ENCODE measurements around the gene FOSB. TPM values are rescaled to one million over a fixed set of nuclear protein-coding genes. Genes with fewer than 3 reads are reported as not detected.

The FOSB gene
- total and polyA plus RNA-seq, 7 donors = 0.32 to 9.4 (median 1.5) TPM

DNA sequence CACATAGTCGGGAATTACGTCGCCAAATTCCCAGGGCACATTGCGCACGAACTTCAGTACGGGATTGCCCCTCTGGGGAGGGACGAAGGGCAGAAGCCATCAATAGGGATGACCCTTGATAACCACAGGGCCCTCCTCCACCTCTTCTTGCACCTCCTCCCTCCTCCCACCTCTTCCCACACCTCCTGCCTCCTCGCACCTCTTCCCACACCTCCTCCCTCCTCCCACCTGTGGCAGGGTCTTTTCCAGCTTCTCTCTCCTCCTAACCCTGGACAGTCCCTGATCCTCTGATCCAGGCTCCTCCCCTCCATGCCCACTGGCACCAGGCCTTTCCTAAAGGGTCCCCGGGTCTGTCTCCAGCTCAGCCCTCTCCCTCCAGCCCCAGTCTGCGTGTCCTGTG is 47.4 kb upstream of the FOSB start:
- Histone ChIP-seq H3K27me3 (ENCODE audit: insufficient read depth in 3 of 3, low read length in 2 of 3) (no peaks in the 10 kb centered on the region), H3K4me1 (peaks cover 20% of the 10 kb centered on the region), H3K27ac (no peak overlapping the region), H3K36me3 (ENCODE audit: insufficient read depth in 1 of 2, low read depth in 1 of 2) (peaks cover 6 to 56% of the 10 kb centered on the region in 2 donors), H3K4me3 (no peak overlapping the region), H3K9me3 (no peaks in the 10 kb centered on the region)
- DNase-seq (no peak), ATAC-seq (no peak)
- intact Hi-C loops (cut with DNase I) = no loop called here
- WGBS, 3 donors = 76 to 82% (median 80%) methylated on average over 10 of the region's 10 CpGs
- no peak for TF ChIP-seq CTCF (IDR thresholded peaks at IDR 0.05)

GRCh38 chr19:45420871-45421270 is 46.9 kb upstream of the FOSB start:
- DNase-seq (no peak), ATAC-seq (no peak)
- Histone ChIP-seq H3K4me3 (no peak overlapping the region), H3K9me3 (no peaks in the 10 kb centered on the region), H3K36me3 (ENCODE audit: insufficient read depth in 1 of 2, low read depth in 1 of 2) (peaks cover 6 to 52% of the 10 kb centered on the region in 2 donors), H3K4me1 (peaks cover 20% of the 10 kb centered on the region), H3K27me3 (ENCODE audit: insufficient read depth in 3 of 3, low read length in 2 of 3) (no peaks in the 10 kb centered on the region), H3K27ac (no peak overlapping the region)
- intact Hi-C loops (cut with DNase I) = no loop called here
- WGBS, 3 donors = 81 to 89% (median 88%) methylated on average over 6 of the region's 6 CpGs
- TF ChIP-seq CTCF (IDR thresholded peaks at IDR 0.05) = no peak

GRCh38 chr19:45421947-45422498 is 45.8 kb upstream of the FOSB start:
- no peak for TF ChIP-seq CTCF (IDR thresholded peaks at IDR 0.05)
- intact Hi-C loops (cut with DNase I) = no loop called here
- Histone ChIP-seq H3K27ac (no peak overlapping the region), H3K27me3 (ENCODE audit: insufficient read depth in 3 of 3, low read length in 2 of 3) (no peaks in the 10 kb centered on the region), H3K36me3 (ENCODE audit: insufficient read depth in 1 of 2, low read depth in 1 of 2) (peaks cover 5 to 42% of the 10 kb centered on the region in 2 donors), H3K4me3 (no peak overlapping the region), H3K9me3 (no peaks in the 10 kb centered on the region), H3K4me1 (peaks cover 20% of the 10 kb centered on the region)
- DNase-seq (no peak), ATAC-seq (no peak)
- 80 to 84% (median 82%) methylated on average over 6 of the region's 6 CpGs for WGBS, 3 donors

GRCh38 chr19:45423033-45423588 is 44.7 kb upstream of the FOSB start:
- H3K4me1 ChIP-seq = peaks cover 20% of the 10 kb centered on the region
- intact Hi-C loops (cut with DNase I) = no loop called here
- peak overlapping the region; percentile 94 for H3K27ac ChIP-seq

More at GRCh38 chr19:45423033-45423588, 44.7 kb upstream of the FOSB start:
- Histone ChIP-seq H3K27me3 (ENCODE audit: insufficient read depth in 3 of 3, low read length in 2 of 3) (no peaks in the 10 kb centered on the region), H3K36me3 (ENCODE audit: insufficient read depth in 1 of 2, low read depth in 1 of 2) (peaks cover 0 to 31% of the 10 kb centered on the region in 2 donors), H3K4me3 (peak overlapping the region; percentile 65), H3K9me3 (no peaks in the 10 kb centered on the region)
- ATAC-seq (no peak), DNase-seq (no peak)
- WGBS, 3 donors = 13 to 14% (median 13%) methylated on average over 18 to 20 of the region's 20 CpGs
- no peak for TF ChIP-seq CTCF (IDR thresholded peaks at IDR 0.05)

Data from psoas muscle (tissue), 8 donors.